ENCODE results near the gene RAG1.

DNA sequence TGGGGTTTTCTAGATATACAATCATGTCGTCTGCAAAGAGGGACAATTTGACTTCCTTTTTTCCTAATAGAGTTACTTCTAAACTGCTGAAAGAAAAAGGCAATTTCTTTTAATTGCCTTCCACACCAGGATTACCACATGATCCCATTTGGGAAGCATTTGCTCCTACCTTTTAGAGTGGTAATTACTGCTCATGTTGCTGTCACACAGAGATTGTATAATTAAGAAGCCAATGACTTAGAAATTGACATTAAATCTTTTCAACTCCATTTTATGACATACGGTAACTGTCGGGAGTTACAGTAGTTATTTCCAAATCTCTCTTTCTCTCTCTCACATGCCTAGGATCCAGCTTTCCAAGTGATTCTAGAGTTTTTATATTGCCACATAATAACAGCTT is 48.0 kb downstream of the RAG1 start:
- no peak for TF ChIP-seq SAFB2 (IDR thresholded peaks at IDR 0.05; ENCODE audit: borderline replicate concordance, low read depth, low read length, severe bottlenecking)
- TF ChIP-seq GATAD2A (IDR thresholded peaks at IDR 0.05): no peak
- TF ChIP-seq MLX (CRISPR knock-in tag; conservative IDR thresholded peaks at IDR 0.05): no peak
- TF ChIP-seq, protein P1, sequence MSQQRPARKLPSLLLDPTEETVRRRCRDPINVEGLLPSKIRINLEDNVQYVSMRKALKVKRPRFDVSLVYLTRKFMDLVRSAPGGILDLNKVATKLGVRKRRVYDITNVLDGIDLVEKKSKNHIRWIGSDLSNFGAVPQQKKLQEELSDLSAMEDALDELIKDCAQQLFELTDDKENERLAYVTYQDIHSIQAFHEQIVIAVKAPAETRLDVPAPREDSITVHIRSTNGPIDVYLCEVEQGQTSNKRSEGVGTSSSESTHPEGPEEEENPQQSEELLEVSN (IDR thresholded peaks at IDR 0.05; ENCODE audit: borderline replicate concordance in 1 of 2, extremely low read depth in 1 of 2, insufficient read depth in 1 of 2, insufficient read length in 1 of 2, low read depth in 1 of 2, low read length in 1 of 2, poor library complexity in 1 of 2, severe bottlenecking in 1 of 2): no peak

All from K562 (cell line).